ENCODE results near the gene UNC45B.

DNA sequence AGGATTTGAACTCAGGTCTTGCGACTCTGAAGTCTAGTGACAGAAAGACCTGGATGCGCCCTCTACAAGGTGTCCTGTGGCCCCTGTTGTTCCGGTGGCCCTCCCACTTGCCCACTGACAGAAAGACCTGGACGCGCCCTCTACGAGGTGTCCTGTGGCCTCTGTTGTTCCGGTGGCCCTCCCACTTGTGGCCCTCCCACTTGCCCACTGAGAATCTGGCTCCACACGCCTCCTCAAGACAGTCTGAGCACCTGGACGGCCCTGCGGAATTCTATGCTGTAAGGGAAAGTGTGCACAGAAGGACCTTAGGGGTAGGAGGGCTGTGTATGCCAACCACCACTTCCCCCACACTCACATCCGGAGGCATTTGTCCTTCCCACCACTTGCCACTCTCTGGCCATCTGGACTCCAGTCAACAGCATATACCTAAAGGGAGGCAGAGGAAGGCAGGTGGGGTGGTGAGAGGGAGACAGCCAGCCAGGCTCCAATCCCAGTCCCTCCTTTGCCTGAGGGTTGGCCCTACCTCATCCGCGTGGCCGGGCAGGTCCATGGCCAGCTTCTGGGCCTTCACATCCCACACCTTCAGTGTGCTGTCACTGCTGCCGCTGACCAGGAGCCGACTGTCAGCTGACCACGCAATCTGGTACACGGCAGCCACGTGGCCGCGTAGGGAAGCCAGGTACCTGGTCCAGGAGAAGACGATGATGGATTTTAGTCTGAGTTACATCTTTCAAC lies 14.6 kb upstream of the UNC45B start:
- TF ChIP-seq CTCF (conservative IDR thresholded peaks at IDR 0.05 in 1 of 2, IDR thresholded peaks at IDR 0.05 in 1 of 2; ENCODE audit: extremely low read depth in 1 of 2, insufficient read depth in 1 of 2, low read depth in 1 of 2, low read length in 2 of 2) (no peak), EZH2 (IDR thresholded peaks at IDR 0.05; ENCODE audit: borderline replicate concordance, low read length) (no peak)

Data from mammary epithelial cell (primary cell).